HG02981 (cell line): ENCODE data around the gene CXCL17.
A peak's percentile ranks its signal among the peaks of the same experiment; 100 is the strongest.
"Not testable (repeated sequence)": the region's sequence is repeated elsewhere in the genome, so short reads cannot be mapped to it uniquely, and the experiment has no call there.

Experiments used
- ATAC-seq: cut with Tn5 transposase; IDR thresholded peaks from one replicate; pipeline ENCODE4 v1.9.1; 2021; ENCODE audit warnings: mild to moderate bottlenecking, moderate library complexity; ENCODE audit not compliant: unreplicated experiment

The CXCL17 gene

GRCh38 chr19:42466521-42467182 lies 23.9 kb upstream of the CXCL17 start:
- no peak for ATAC-seq

GRCh38 chr19:42465827-42466280 lies 23.1 kb upstream of the CXCL17 start:
- peak; percentile 75 for ATAC-seq

- ATAC-seq = no peak
Observed at GRCh38 chr19:42461700-42462324, 19.1 kb upstream of the CXCL17 start.

- ATAC-seq = not testable (repeated sequence)
Observed at GRCh38 chr19:42461231-42461630, 18.5 kb upstream of the CXCL17 start.

GRCh38 chr19:42459926-42460325 lies 17.2 kb upstream of the CXCL17 start:
- ATAC-seq = no peak

- ATAC-seq = no peak
Observed at GRCh38 chr19:42455621-42456081, 12.9 kb upstream of the CXCL17 start.

- no peak for ATAC-seq
Observed at GRCh38 chr19:42455086-42455485, 12.3 kb upstream of the CXCL17 start.

- ATAC-seq = no peak
Observed at GRCh38 chr19:42452590-42452989, 9.8 kb upstream of the CXCL17 start.

GRCh38 chr19:42450314-42450934 lies 7.7 kb upstream of the CXCL17 start:
- ATAC-seq = peak; percentile 76

- not testable (repeated sequence) for ATAC-seq
Observed at GRCh38 chr19:42448306-42448705, 5.6 kb upstream of the CXCL17 start.

GRCh38 chr19:42445948-42446347 lies 3.2 kb upstream of the CXCL17 start:
- ATAC-seq = no peak

GRCh38 chr19:42443944-42444398 lies 1.2 kb upstream of the CXCL17 start:
- no peak for ATAC-seq

- no peak for ATAC-seq
Observed at GRCh38 chr19:42441049-42441445, 1.7 kb downstream of the CXCL17 start.

- ATAC-seq = no peak
Observed at GRCh38 chr19:42440357-42441048, 2.2 kb downstream of the CXCL17 start.

GRCh38 chr19:42436006-42436405 lies 6.7 kb downstream of the CXCL17 start:
- ATAC-seq = no peak

GRCh38 chr19:42435316-42435715 lies 7.4 kb downstream of the CXCL17 start:
- ATAC-seq = no peak

GRCh38 chr19:42433503-42434260 lies 9.1 kb downstream of the CXCL17 start:
- ATAC-seq = no peak

- ATAC-seq = no peak
Observed at GRCh38 chr19:42431486-42431885, 11.3 kb downstream of the CXCL17 start.

- ATAC-seq = no peak
Observed at GRCh38 chr19:42428676-42429075, 14.1 kb downstream of the CXCL17 start.

- ATAC-seq = no peak
Observed at GRCh38 chr19:42427313-42427712, 15.4 kb downstream of the CXCL17 start, which contains the start of gene LIPE. TSS of gene LIPE (minus strand) at chr19:42427388. CDS start at chr19:42427149, 239 bp downstream.
